Measurements from ENCODE around the gene DUSP16. TPM values are rescaled to one million over a fixed set of nuclear protein-coding genes. Genes with fewer than 3 reads are reported as not detected.

The DUSP16 gene
- total RNA-seq, 1 experiment from 2014 or later, result 63.9 TPM

- no peaks in the 10 kb centered on the region for H3K27me3 ChIP-seq (replicated peaks; ENCODE audit: control insufficient read depth, insufficient read depth, low read length)
- DNase-seq, result no peak
- Mint-ChIP-seq H3K9me3 (ENCODE audit: unreplicated experiment) (no peaks in the 10 kb centered on the region), H3K4me3 (ENCODE audit: unreplicated experiment) (no peak overlapping the region), H3K4me1 (ENCODE audit: low read depth, unreplicated experiment) (peaks cover 26% of the 10 kb centered on the region), H3K36me3 (ENCODE audit: insufficient read depth, unreplicated experiment) (peaks cover 42% of the 10 kb centered on the region), H3K27me3 (ENCODE audit: insufficient read depth, unreplicated experiment) (no peaks in the 10 kb centered on the region), H3K27ac (ENCODE audit: unreplicated experiment) (no peak overlapping the region)
- BruUV-seq (replicated peaks), result no TSS peak
- no peaks in the 10 kb centered on the region for H3K9me3 ChIP-seq
- peaks cover 19% of the 10 kb centered on the region for H3K4me1 ChIP-seq
- TF ChIP-seq CTCF (IDR thresholded peaks at IDR 0.05; ENCODE audit: insufficient read depth in 1 of 2, low read depth in 1 of 2, low read length in 1 of 2, severe bottlenecking in 1 of 2, unreplicated experiment in 1 of 2), result no peak
- CTCF ChIA-PET, result no interaction called here
- H3K4me3 ChIP-seq (ENCODE audit: low read depth, low read length), result no peak overlapping the region
- H3K36me3 ChIP-seq (ENCODE audit: control insufficient read depth, insufficient read depth, low read length), result no peaks in the 10 kb centered on the region; the same call in 1 of the 2 replicates
- POLR2A ChIA-PET, result no interaction called here
- intact Hi-C loops (cut with micrococcal nuclease; ENCODE audit: unreplicated experiment), result loop anchor here (10.0 kb wide), 1 partner anchor 154 kb away; no protein-coding TSS in a partner anchor
Measured at GRCh38 chr12:12501121-12501520, 61.5 kb downstream of the DUSP16 start.

GRCh38 chr12:12499909-12500604 lies 62.6 kb downstream of the DUSP16 start:
- H3K9me3 Mint-ChIP-seq (ENCODE audit: unreplicated experiment), result no peaks in the 10 kb centered on the region
- H3K4me1 ChIP-seq, result peaks cover 9% of the 10 kb centered on the region
- ChIA-PET CTCF (no interaction called here), POLR2A (no interaction called here)
- peaks cover 15% of the 10 kb centered on the region for H3K4me1 Mint-ChIP-seq (ENCODE audit: low read depth, unreplicated experiment)
- no TSS peak for BruUV-seq (replicated peaks)
- peak overlapping the region; percentile 10 for H3K27ac Mint-ChIP-seq (ENCODE audit: unreplicated experiment)
- no peak for TF ChIP-seq CTCF (IDR thresholded peaks at IDR 0.05; ENCODE audit: insufficient read depth in 1 of 2, low read depth in 1 of 2, low read length in 1 of 2, severe bottlenecking in 1 of 2, unreplicated experiment in 1 of 2)
- H3K27me3 Mint-ChIP-seq (ENCODE audit: insufficient read depth, unreplicated experiment), result no peaks in the 10 kb centered on the region
- H3K27me3 ChIP-seq (replicated peaks; ENCODE audit: control insufficient read depth, insufficient read depth, low read length), result no peaks in the 10 kb centered on the region
- no peak overlapping the region for H3K4me3 ChIP-seq (ENCODE audit: low read depth, low read length)
- peaks cover 42% of the 10 kb centered on the region for H3K36me3 Mint-ChIP-seq (ENCODE audit: insufficient read depth, unreplicated experiment)
- intact Hi-C loops (cut with micrococcal nuclease; ENCODE audit: unreplicated experiment), result loop anchor here (10.0 kb wide), 1 partner anchor 155 kb away; no protein-coding TSS in a partner anchor
- DNase-seq, result no peak
- no peak overlapping the region for H3K4me3 Mint-ChIP-seq (ENCODE audit: unreplicated experiment)
- no peaks in the 10 kb centered on the region; the same call in 1 of the 2 replicates for H3K36me3 ChIP-seq (ENCODE audit: control insufficient read depth, insufficient read depth, low read length)
- no peaks in the 10 kb centered on the region for H3K9me3 ChIP-seq

- BruUV-seq (replicated peaks), result no TSS peak
Measured at GRCh38 chr12:12498210-12498609, 64.5 kb downstream of the DUSP16 start.

More at GRCh38 chr12:12498210-12498609, 64.5 kb downstream of the DUSP16 start:
- POLR2A ChIA-PET, result no interaction called here
- no peak for TF ChIP-seq CTCF (IDR thresholded peaks at IDR 0.05; ENCODE audit: insufficient read depth in 1 of 2, low read depth in 1 of 2, low read length in 1 of 2, severe bottlenecking in 1 of 2, unreplicated experiment in 1 of 2)
- H3K4me1 ChIP-seq, result no peaks in the 10 kb centered on the region; the same call in 1 of the 2 replicates
- Mint-ChIP-seq H3K36me3 (ENCODE audit: insufficient read depth, unreplicated experiment) (peaks cover 38% of the 10 kb centered on the region), H3K27ac (ENCODE audit: unreplicated experiment) (no peak overlapping the region), H3K9me3 (ENCODE audit: unreplicated experiment) (no peaks in the 10 kb centered on the region), H3K27me3 (ENCODE audit: insufficient read depth, unreplicated experiment) (no peaks in the 10 kb centered on the region), H3K4me3 (ENCODE audit: unreplicated experiment) (no peak overlapping the region), H3K4me1 (ENCODE audit: low read depth, unreplicated experiment) (peaks cover 13% of the 10 kb centered on the region)
- H3K27me3 ChIP-seq (replicated peaks; ENCODE audit: control insufficient read depth, insufficient read depth, low read length), result no peaks in the 10 kb centered on the region
- H3K36me3 ChIP-seq (ENCODE audit: control insufficient read depth, insufficient read depth, low read length), result 0 out of 2 replicates have a peak, but pooled peaks cover 2% of the 10 kb centered on the region
- intact Hi-C loops (cut with micrococcal nuclease; ENCODE audit: unreplicated experiment), result no loop called here
- no peak for DNase-seq
- no peak overlapping the region for H3K4me3 ChIP-seq (ENCODE audit: low read depth, low read length)
- no peaks in the 10 kb centered on the region for H3K9me3 ChIP-seq
- CTCF ChIA-PET, result no interaction called here
